ENCODE measurements around the gene GPC5. TPM values are rescaled to one million over a fixed set of nuclear protein-coding genes. Genes with fewer than 3 reads are reported as not detected.

Gene GPC5
- total RNA-seq, 1 donor from 2014 or later: 8.7 TPM

DNA sequence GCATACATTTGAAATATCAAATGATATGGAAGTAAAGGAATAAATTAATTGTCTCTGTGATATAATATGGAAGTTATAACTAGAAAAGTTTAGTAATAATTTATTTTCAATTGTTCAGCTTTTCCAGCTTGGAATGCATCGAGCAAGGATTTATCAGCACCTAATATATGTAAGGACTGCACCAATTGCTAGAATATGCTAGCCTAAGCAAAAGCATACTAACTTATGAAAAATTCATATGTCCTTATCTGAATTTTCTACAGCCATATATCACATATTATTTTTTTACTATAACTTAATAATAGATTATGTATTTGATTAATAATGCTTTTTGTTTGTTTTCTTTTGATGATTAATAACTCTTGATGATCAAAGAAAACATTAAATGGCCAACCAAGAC, 979.0 kb downstream of the GPC5 start:
- H3K4me3 ChIP-seq: no peak overlapping the region
- DNase-seq: no peak
- H3K27me3 ChIP-seq (ENCODE audit: low read depth): no peaks in the 10 kb centered on the region
- intact Hi-C loops (cut with DNase I): no loop called here
- no peaks in the 10 kb centered on the region for H3K4me1 ChIP-seq
- peaks cover 7% of the 10 kb centered on the region for H3K9me3 ChIP-seq
- ATAC-seq: no peak
- TF ChIP-seq, protein P1, sequence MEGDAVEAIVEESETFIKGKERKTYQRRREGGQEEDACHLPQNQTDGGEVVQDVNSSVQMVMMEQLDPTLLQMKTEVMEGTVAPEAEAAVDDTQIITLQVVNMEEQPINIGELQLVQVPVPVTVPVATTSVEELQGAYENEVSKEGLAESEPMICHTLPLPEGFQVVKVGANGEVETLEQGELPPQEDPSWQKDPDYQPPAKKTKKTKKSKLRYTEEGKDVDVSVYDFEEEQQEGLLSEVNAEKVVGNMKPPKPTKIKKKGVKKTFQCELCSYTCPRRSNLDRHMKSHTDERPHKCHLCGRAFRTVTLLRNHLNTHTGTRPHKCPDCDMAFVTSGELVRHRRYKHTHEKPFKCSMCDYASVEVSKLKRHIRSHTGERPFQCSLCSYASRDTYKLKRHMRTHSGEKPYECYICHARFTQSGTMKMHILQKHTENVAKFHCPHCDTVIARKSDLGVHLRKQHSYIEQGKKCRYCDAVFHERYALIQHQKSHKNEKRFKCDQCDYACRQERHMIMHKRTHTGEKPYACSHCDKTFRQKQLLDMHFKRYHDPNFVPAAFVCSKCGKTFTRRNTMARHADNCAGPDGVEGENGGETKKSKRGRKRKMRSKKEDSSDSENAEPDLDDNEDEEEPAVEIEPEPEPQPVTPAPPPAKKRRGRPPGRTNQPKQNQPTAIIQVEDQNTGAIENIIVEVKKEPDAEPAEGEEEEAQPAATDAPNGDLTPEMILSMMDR (IDR thresholded peaks at IDR 0.05): no peak
- H3K36me3 ChIP-seq: no peaks in the 10 kb centered on the region
- H3K27ac ChIP-seq: no peak overlapping the region

DNA sequence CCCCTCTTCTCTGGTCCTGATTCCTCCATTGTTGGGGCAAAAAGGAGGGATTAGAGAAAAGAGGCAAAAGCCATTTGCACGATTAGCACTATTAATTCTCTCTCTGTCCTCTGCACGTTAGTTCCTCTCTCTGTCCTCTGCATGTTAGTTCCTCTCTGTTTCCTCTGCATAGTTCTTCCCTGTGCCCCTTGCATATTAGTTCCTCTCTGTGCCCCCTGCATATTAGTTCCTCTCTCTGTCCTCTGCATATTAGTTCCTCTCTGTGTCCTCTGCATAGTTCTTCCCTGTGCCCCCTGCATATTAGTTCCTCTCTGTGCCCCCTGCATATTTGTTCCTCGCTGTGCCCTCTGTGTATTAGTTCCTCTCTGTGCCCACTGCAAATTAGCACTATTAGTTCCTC, 981.0 kb downstream of the GPC5 start:
- Histone ChIP-seq H3K4me1 (no peaks in the 10 kb centered on the region), H3K9me3 (peaks cover 7% of the 10 kb centered on the region), H3K27ac (no peak overlapping the region), H3K27me3 (ENCODE audit: low read depth) (no peaks in the 10 kb centered on the region), H3K36me3 (no peaks in the 10 kb centered on the region), H3K4me3 (no peak overlapping the region)
- intact Hi-C loops (cut with DNase I): no loop called here
- DNase-seq (no peak), ATAC-seq (no peak)
- TF ChIP-seq, protein P1 (IDR thresholded peaks at IDR 0.05): no peak

DNA sequence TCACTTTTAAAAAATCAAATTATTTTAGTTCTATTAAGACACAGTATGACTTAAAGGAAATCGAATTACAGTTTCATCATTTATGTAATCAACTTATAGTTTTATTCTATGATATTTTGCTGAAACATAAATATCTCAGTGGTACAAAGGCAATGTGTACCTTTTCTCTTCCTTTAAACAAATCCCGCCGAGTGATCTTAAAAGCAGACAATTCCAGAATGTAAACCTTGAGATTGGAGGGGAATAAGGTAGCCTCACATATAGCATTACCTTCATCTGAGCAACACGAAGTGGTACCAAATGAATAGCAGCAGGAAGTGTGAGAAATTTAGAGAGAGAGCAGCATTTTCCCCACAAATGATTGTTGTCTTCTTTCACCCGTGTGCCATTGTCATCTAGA, 986.0 kb downstream of the GPC5 start:
- H3K9me3 ChIP-seq: peaks cover 2% of the 10 kb centered on the region
- intact Hi-C loops (cut with DNase I): no loop called here

DNA sequence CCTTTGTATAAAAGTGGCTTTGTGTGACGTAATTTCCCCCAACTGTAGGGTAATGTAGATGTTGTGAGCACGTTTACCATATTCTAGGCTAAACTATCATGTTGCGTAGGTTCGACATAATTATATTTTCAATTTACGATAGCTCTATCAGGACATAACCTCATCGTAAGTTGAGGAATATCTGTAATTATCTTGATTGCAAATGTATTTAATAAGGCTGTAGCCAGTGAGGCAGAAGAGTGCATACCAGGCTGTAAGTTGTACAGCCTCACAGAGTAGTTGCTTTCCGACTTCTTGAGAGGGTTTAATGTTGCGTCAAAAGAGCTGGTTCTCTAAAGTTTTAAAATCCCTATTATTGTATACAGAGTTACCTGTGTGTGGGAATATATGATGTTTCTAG, 988.8 kb downstream of the GPC5 start:
- no peak for DNase-seq
- no peak overlapping the region for H3K27ac ChIP-seq
- H3K27me3 ChIP-seq (ENCODE audit: low read depth): no peaks in the 10 kb centered on the region
- no peak overlapping the region for H3K4me3 ChIP-seq
- no peaks in the 10 kb centered on the region for H3K4me1 ChIP-seq
- no peaks in the 10 kb centered on the region for H3K9me3 ChIP-seq
- TF ChIP-seq, protein P1 (IDR thresholded peaks at IDR 0.05): no peak
- intact Hi-C loops (cut with DNase I): no loop called here
- no peak for ATAC-seq
- no peaks in the 10 kb centered on the region for H3K36me3 ChIP-seq

More for the DNA sequence above, 986.0 kb downstream of the GPC5 start:
- Histone ChIP-seq H3K27me3 (ENCODE audit: low read depth) (no peaks in the 10 kb centered on the region), H3K4me1 (no peaks in the 10 kb centered on the region), H3K4me3 (no peak overlapping the region), H3K36me3 (no peaks in the 10 kb centered on the region), H3K27ac (no peak overlapping the region)
- no peak for ATAC-seq
- TF ChIP-seq, protein P1 (IDR thresholded peaks at IDR 0.05): no peak
- no peak for DNase-seq

DNA sequence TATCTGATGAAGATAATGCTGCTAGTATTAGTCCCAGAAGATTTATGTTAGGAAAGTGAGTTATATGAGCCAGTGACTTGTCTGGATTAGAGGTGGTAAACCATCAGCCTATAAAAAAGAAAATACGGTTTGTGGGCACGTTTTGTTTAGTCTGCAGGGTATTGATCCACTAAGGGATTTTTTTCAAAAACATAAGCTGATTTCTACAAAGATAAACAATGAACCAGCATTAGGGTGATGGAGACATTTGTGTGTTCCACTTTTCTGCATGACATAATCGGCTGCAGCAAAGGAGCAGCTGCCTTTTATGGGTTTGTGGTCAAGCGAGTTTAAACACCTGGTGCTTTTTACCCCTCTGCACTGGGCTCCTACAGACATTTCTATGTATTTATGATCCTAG, 991.8 kb downstream of the GPC5 start:
- ATAC-seq: no peak
- Histone ChIP-seq H3K36me3 (no peaks in the 10 kb centered on the region), H3K27ac (no peak overlapping the region), H3K4me3 (no peak overlapping the region), H3K4me1 (no peaks in the 10 kb centered on the region), H3K27me3 (ENCODE audit: low read depth) (no peaks in the 10 kb centered on the region), H3K9me3 (no peaks in the 10 kb centered on the region)
- intact Hi-C loops (cut with DNase I): no loop called here
- TF ChIP-seq, protein P1 (IDR thresholded peaks at IDR 0.05): no peak
- DNase-seq: no peak

DNA sequence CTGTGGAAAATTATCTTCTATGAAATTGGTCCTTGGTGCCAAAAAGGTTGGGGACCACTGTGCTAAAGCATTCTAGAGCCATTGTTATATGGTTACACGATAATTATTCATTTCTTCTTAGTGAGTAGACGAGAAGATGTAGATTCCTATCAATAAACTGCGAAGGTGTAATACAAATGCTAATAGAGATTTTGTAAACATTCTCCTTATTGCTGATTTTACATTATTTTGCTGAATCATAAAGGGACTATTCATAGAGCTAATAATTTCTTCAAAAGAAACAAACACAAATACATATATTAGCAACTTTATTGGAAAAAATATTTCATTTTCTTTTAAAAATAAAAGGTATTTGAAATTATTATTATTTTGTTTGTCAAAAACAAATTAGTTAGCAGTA, 1005.2 kb downstream of the GPC5 start:
- TF ChIP-seq, protein P1 (IDR thresholded peaks at IDR 0.05): no peak
- intact Hi-C loops (cut with DNase I): no loop called here
- Histone ChIP-seq H3K36me3 (no peaks in the 10 kb centered on the region), H3K4me3 (no peak overlapping the region), H3K27me3 (ENCODE audit: low read depth) (no peaks in the 10 kb centered on the region), H3K27ac (no peak overlapping the region), H3K4me1 (no peaks in the 10 kb centered on the region), H3K9me3 (no peaks in the 10 kb centered on the region)
- no peak for DNase-seq
- ATAC-seq: no peak
